Mesothelial cell of epicardium (in vitro differentiated cells): ENCODE measurements around the gene CCDC201. TPM values are rescaled to one million over a fixed set of nuclear protein-coding genes. Genes with fewer than 3 reads are reported as not detected.
A peak's percentile ranks its signal among the peaks of the same experiment; 100 is the strongest.

Source experiments
- DNase-seq, 2 experiments: peaks; one replicate each; pipeline ENCODE4 v3.0.0; 2021; ENCODE audit warnings: low spot score in 2 of 2; ENCODE audit not compliant: unreplicated experiment in 2 of 2
- H3K27ac Mint-ChIP-seq: 2 replicates; pipeline ENCODE4 v1.8.0; 2021; ENCODE audit warnings: mixed read lengths
- H3K27me3 Mint-ChIP-seq: 2 replicates; pipeline ENCODE4 v1.8.0; 2021; ENCODE audit warnings: low read depth, mixed read lengths
- H3K36me3 Mint-ChIP-seq: 2 replicates; pipeline ENCODE4 v1.8.0; 2021; ENCODE audit warnings: mixed read lengths
- H3K4me1 Mint-ChIP-seq: 2 replicates; pipeline ENCODE4 v1.8.0; 2021; ENCODE audit warnings: mixed read lengths
- H3K4me3 Mint-ChIP-seq: 2 replicates; pipeline ENCODE4 v1.8.0; 2021; ENCODE audit warnings: mild to moderate bottlenecking, moderate library complexity, mixed read lengths
- H3K9me3 Mint-ChIP-seq: 2 replicates; pipeline ENCODE4 v1.8.0; 2021; ENCODE audit warnings: mixed read lengths
- CTCF ChIP-seq: fragments of 200-600 bp; sonication (generic); IDR thresholded peaks from one replicate; pipeline ENCODE4 v1.5.0; 2021; ENCODE audit warnings: antibody characterized with exemption; ENCODE audit not compliant: unreplicated experiment
- total RNA-seq: library from RNA; stranded (reverse); gene quantifications from 3 replicates; pipeline ENCODE4 v1.2.1, GENCODE V29; 2021

CCDC201 gene
- total RNA-seq, 1 donor from 2014 or later: not detected

GRCh38 chr7:45912972-45913371 is 40.1 kb upstream of the CCDC201 start:
- Mint-ChIP-seq H3K27ac (peak overlapping the region; percentile 73), H3K9me3 (peaks cover 7% of the 10 kb centered on the region), H3K4me1 (peaks cover 25% of the 10 kb centered on the region), H3K36me3 (peaks cover 68% of the 10 kb centered on the region), H3K27me3 (no peaks in the 10 kb centered on the region), H3K4me3 (no peak overlapping the region)
- no peak for DNase-seq
- TF ChIP-seq CTCF: no peak

GRCh38 chr7:45911311-45911710 is 38.4 kb upstream of the CCDC201 start:
- H3K36me3 Mint-ChIP-seq: peaks cover 61% of the 10 kb centered on the region
- H3K27me3 Mint-ChIP-seq: no peaks in the 10 kb centered on the region
- no peak for TF ChIP-seq CTCF
- peaks cover 11% of the 10 kb centered on the region for H3K4me1 Mint-ChIP-seq
- no peak overlapping the region for H3K4me3 Mint-ChIP-seq
- no peak overlapping the region for H3K27ac Mint-ChIP-seq
- peaks cover 12% of the 10 kb centered on the region for H3K9me3 Mint-ChIP-seq
- DNase-seq: no peak

GRCh38 chr7:45910855-45911254 is 38.0 kb upstream of the CCDC201 start:
- H3K27me3 Mint-ChIP-seq: no peaks in the 10 kb centered on the region
- peak overlapping the region; percentile 74 for H3K27ac Mint-ChIP-seq
- H3K9me3 Mint-ChIP-seq: peaks cover 17% of the 10 kb centered on the region
- peaks cover 56% of the 10 kb centered on the region for H3K36me3 Mint-ChIP-seq
- peaks cover 7% of the 10 kb centered on the region for H3K4me1 Mint-ChIP-seq
- no peak for TF ChIP-seq CTCF
- no peak for DNase-seq
- no peak overlapping the region for H3K4me3 Mint-ChIP-seq

- no peak for DNase-seq
- peaks cover 48% of the 10 kb centered on the region for H3K36me3 Mint-ChIP-seq
- H3K9me3 Mint-ChIP-seq: peaks cover 22% of the 10 kb centered on the region
- no peak overlapping the region for H3K4me3 Mint-ChIP-seq
- H3K27me3 Mint-ChIP-seq: no peaks in the 10 kb centered on the region
- no peak for TF ChIP-seq CTCF
- H3K4me1 Mint-ChIP-seq: peaks cover under 1% of the 10 kb centered on the region
- H3K27ac Mint-ChIP-seq: no peak overlapping the region
Observed at GRCh38 chr7:45909561-45909960, 36.7 kb upstream of the CCDC201 start.

- Mint-ChIP-seq H3K36me3 (no peaks in the 10 kb centered on the region), H3K9me3 (peaks cover 22% of the 10 kb centered on the region), H3K4me1 (no peaks in the 10 kb centered on the region), H3K4me3 (no peak overlapping the region), H3K27me3 (no peaks in the 10 kb centered on the region), H3K27ac (no peak overlapping the region)
- TF ChIP-seq CTCF: no peak
- no peak for DNase-seq
Observed at GRCh38 chr7:45902820-45903219, 29.9 kb upstream of the CCDC201 start.

GRCh38 chr7:45901566-45901965 is 28.7 kb upstream of the CCDC201 start:
- DNase-seq: no peak
- no peak for TF ChIP-seq CTCF

More at GRCh38 chr7:45901566-45901965, 28.7 kb upstream of the CCDC201 start:
- no peaks in the 10 kb centered on the region for H3K27me3 Mint-ChIP-seq
- no peak overlapping the region for H3K27ac Mint-ChIP-seq
- no peak overlapping the region for H3K4me3 Mint-ChIP-seq
- no peaks in the 10 kb centered on the region for H3K4me1 Mint-ChIP-seq
- peaks cover 19% of the 10 kb centered on the region for H3K9me3 Mint-ChIP-seq
- no peaks in the 10 kb centered on the region for H3K36me3 Mint-ChIP-seq
